GM21619 (cell line): ENCODE data around the gene TPP1.

Source experiments
- ATAC-seq: cut with Tn5 transposase; IDR thresholded peaks from one replicate; pipeline ENCODE4 v1.9.1; 2021; ENCODE audit not compliant: unreplicated experiment

TPP1 gene

GRCh38 chr11:6629573-6629891 is 10.3 kb upstream of the TPP1 start:
- ATAC-seq = no peak

GRCh38 chr11:6628526-6628925 is 9.3 kb upstream of the TPP1 start:
- no peak for ATAC-seq

GRCh38 chr11:6627762-6628241 is 8.6 kb upstream of the TPP1 start:
- peak; percentile 72 for ATAC-seq

GRCh38 chr11:6626971-6627761 is 7.9 kb upstream of the TPP1 start:
- no peak for ATAC-seq

- ATAC-seq = no peak
Observed at GRCh38 chr11:6625832-6626420, 6.7 kb upstream of the TPP1 start.

- ATAC-seq = no peak
Observed at GRCh38 chr11:6625156-6625831, 6.1 kb upstream of the TPP1 start.

GRCh38 chr11:6623391-6624363 is 4.5 kb upstream of the TPP1 start:
- no peak for ATAC-seq

- no peak for ATAC-seq
Observed at GRCh38 chr11:6622261-6623171, 3.3 kb upstream of the TPP1 start.

- no peak for ATAC-seq
Observed at GRCh38 chr11:6621711-6622211, 2.5 kb upstream of the TPP1 start.

GRCh38 chr11:6620636-6621035 is 1.4 kb upstream of the TPP1 start:
- ATAC-seq = no peak

GRCh38 chr11:6618117-6619003 is 862 bp downstream of the TPP1 start:
- no peak for ATAC-seq

- ATAC-seq = no peak
Observed at GRCh38 chr11:6617315-6617781, 1.9 kb downstream of the TPP1 start.

- no peak for ATAC-seq
Observed at GRCh38 chr11:6616596-6617250, 2.5 kb downstream of the TPP1 start.

GRCh38 chr11:6615882-6616585 is 3.2 kb downstream of the TPP1 start:
- no peak for ATAC-seq

GRCh38 chr11:6615046-6615445 is 4.2 kb downstream of the TPP1 start:
- ATAC-seq = no peak

- ATAC-seq = no peak
Observed at GRCh38 chr11:6614446-6614845, 4.8 kb downstream of the TPP1 start.

GRCh38 chr11:6613496-6613895 is 5.7 kb downstream of the TPP1 start:
- ATAC-seq = no peak
